Lower leg skin (tissue), 4 donors: ENCODE data around the gene EPHB4. TPM values are rescaled to one million over a fixed set of nuclear protein-coding genes. Genes with fewer than 3 reads are reported as not detected.

Source experiments
- DNase-seq, 2 donors: peaks; one replicate each; pipeline ENCODE4 v3.0.0-alpha.2; 2019; ENCODE audit warnings: low spot score in 2 of 2
- H3K4me3 ChIP-seq: fragments of 200-600 bp; sonication (generic); 2 replicates; pipeline ENCODE4 v1.5.1; 2017; ENCODE audit warnings: mild to moderate bottlenecking, low read depth; ENCODE audit not compliant: poor library complexity, severe bottlenecking
- POLR2A ChIP-seq, 2 donors: fragments of 450-650 bp; IDR thresholded peaks; one replicate each; pipeline ENCODE4 v1.6.1; 2016 to 2017; ENCODE audit warnings: antibody characterized with exemption in 2 of 2, mild to moderate bottlenecking in 1 of 2, moderate library complexity in 1 of 2
- WGBS, 2 donors: methylation state at CpG; one replicate each; pipeline ENCODE4 v1.1.5; 2018; 5-methylcytosine and 5-hydroxymethylcytosine counted together
- intact Hi-C: fragments of 100-400 bp; cut with DNase I; formaldehyde crosslinking; loops from one replicate; pipeline ENCODE4 v1.15.0; 2023; ENCODE audit warnings: low total_unique reads
- total RNA-seq, 4 donors: library from RNA; depleted of rRNA; stranded (reverse); fragments of >200 nt; gene quantifications; one replicate each; pipeline ENCODE4 v1.1.0, GENCODE V29; 2016
- TF ChIP-seq, protein P1 (sequence below), 3 donors: fragments of 450-650 bp; IDR thresholded peaks; one replicate each; pipeline ENCODE4 v1.5.1; 2016; ENCODE audit warnings: antibody characterized with exemption in 3 of 3, mild to moderate bottlenecking in 3 of 3, moderate library complexity in 2 of 3

Gene EPHB4
- total RNA-seq, 4 donors from 2014 or later = 51.1 to 72.2 (median 60.9) TPM

DNA sequence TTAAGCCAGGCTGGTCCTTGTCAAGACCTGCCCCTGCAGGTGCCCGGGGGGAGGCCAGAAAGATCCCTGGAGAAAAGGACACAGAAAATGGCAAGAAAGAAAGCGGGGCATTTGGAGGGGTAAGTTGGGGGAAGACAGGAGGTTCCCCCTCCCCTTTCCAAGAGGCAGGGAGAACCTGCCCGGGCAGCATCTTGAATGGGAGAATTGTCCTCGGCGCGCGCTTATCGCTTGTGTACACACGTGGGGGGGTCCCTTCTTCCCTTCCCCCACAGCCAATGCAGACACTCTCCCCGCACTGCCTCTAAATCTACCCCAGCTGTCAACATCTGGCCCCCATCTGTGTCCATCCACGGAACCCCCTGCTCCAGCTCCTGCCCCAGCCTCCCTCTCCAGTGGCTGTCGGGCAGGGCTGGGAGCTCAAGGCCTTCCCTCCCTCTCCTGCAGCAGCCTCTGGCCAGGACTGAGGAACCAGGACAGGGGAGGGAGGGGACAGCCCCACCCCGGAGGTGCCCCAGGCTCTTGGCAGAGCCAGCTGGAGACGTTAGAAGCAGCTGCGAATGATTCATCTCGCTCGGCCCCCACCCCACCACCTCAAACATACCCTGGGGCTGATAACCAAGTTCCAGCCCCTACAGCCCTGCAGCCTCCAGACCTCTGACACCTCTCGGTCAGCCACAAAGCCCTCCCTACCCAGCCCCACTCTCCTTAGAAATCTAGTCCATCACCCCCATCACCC lies 25.3 kb downstream of the EPHB4 start:
- intact Hi-C loops = loop anchor here (5.0 kb wide), 1 partner anchor 50 kb away; the partner anchor contains the start of gene SLC12A9
- 30 to 31% methylated on average over 18 of the region's 18 CpGs for WGBS, 2 donors
- no peak overlapping the region for H3K4me3 ChIP-seq
- TF ChIP-seq POLR2A (IDR thresholded peaks at IDR 0.05) = no peak
- TF ChIP-seq, protein P1, sequence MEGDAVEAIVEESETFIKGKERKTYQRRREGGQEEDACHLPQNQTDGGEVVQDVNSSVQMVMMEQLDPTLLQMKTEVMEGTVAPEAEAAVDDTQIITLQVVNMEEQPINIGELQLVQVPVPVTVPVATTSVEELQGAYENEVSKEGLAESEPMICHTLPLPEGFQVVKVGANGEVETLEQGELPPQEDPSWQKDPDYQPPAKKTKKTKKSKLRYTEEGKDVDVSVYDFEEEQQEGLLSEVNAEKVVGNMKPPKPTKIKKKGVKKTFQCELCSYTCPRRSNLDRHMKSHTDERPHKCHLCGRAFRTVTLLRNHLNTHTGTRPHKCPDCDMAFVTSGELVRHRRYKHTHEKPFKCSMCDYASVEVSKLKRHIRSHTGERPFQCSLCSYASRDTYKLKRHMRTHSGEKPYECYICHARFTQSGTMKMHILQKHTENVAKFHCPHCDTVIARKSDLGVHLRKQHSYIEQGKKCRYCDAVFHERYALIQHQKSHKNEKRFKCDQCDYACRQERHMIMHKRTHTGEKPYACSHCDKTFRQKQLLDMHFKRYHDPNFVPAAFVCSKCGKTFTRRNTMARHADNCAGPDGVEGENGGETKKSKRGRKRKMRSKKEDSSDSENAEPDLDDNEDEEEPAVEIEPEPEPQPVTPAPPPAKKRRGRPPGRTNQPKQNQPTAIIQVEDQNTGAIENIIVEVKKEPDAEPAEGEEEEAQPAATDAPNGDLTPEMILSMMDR (IDR thresholded peaks at IDR 0.05) = no peak
- peak; percentile 49 to 91 for DNase-seq

DNA sequence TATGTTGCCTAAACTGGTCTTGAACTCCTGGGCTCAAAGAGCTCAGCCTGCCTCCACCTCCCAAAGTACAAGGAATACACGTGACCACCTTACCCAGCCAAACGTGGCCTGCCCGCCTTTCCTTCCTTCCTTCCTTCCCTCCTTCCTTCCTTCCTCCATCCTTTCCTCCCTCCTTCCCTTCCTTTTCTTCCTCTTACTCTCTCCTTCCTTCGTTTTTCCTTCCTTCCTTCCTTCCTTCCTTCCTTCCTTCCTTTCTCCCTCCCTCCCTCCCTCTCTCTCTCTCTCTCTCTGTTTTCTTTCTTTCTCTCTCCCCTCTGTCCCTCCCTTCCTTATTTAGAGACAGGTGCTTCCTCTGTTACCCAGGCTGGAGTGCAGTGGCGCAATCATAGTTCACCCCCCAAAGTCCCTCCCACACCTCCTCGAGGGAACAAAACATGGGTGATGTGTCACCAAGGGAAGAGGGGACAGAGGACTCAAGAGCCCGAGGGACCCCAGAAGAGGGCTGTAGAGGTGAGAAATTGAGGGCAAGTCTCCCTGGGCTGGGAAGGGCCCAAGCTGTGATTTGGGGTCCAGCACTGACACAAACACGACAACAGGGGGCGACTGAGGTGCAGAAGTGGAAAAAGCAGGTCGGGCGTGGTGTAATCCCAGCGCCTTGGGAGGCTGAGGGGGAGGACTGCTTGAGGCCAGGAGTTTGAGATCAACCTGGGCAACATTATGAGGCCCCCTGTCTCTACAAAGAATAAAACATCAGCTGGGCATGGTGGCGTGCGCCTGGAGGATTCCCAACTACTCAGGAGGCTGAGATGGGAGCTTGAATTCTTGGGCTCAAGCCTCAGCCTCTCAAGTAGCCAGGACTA lies 28.1 kb downstream of the EPHB4 start:
- intact Hi-C loops = no loop called here
- no peak overlapping the region for H3K4me3 ChIP-seq
- TF ChIP-seq, protein P1 (IDR thresholded peaks at IDR 0.05) = no peak
- TF ChIP-seq POLR2A (IDR thresholded peaks at IDR 0.05) = no peak
- WGBS, 2 donors = 8 to 21% methylated on average over 14 of the region's 14 CpGs
- DNase-seq = peak; percentile 43 to 91

DNA sequence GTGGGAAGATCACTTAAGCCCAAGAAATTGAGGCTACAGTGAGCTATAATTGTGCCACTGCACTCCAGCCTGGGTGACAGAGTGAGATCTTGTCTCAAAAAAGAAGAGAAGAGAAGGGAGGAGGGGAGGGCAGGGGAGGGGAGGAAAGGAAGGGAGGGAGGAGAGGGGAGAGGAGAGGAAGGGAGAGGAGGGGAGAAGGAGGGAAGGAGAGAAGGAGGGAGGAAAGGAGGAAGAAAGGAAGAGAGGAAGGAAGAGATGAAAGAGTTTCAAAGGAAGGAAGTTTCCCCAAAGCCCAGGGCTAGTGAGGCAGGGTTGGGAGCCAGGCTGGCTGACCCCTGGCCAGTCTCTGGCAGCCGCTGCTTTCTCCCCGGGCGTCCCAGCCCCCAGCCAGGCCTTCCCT lies 32.6 kb downstream of the EPHB4 start:
- WGBS, 2 donors = 39 to 56% methylated on average over 3 of the region's 3 CpGs
- no peak overlapping the region for H3K4me3 ChIP-seq
- no peak for DNase-seq
- intact Hi-C loops = no loop called here
- TF ChIP-seq POLR2A (IDR thresholded peaks at IDR 0.05) = no peak
- TF ChIP-seq, protein P1 (IDR thresholded peaks at IDR 0.05) = no peak

DNA sequence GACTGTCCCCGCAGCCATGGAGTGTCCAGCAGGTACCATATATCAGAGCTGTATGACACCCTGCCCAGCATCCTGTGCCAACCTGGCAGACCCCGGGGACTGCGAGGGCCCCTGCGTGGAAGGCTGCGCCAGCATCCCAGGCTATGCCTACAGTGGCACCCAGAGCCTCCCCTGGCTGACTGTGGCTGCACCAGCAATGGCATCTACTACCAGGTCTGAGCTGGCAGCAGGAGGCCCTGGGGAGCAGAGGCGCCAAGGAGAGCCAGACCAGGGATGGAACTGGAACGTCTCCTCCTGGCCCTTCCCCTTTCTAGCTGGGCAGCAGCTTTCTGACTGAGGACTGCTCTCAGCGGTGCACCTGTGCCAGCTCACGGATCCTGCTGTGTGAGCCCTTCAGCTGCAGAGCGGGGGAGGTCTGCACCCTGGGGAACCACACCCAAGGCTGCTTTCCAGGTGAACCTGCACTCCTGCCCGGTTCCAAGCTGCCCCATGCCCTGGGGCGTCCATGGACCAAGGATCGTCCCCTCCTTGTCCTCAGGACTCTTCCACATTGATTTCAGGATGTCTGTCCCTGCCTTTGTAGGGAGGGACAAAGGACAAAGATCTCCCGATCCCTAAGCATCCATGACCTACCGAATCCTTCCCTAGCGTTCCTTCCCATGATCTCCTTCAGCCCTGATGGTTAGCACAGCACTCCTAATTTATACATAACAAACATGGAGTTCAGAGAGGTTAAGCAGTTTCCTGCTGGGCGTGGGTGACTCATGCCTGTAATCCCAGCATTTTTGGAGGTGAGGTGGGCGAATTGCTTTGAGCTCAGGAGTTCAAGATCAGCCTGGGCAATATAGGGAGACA lies 33.3 kb downstream of the EPHB4 start:
- TF ChIP-seq, protein P1 (IDR thresholded peaks at IDR 0.05) = no peak
- TF ChIP-seq POLR2A (IDR thresholded peaks at IDR 0.05) = no peak
- H3K4me3 ChIP-seq = no peak overlapping the region
- WGBS, 2 donors = 51 to 57% methylated on average over 18 of the region's 18 CpGs
- intact Hi-C loops = no loop called here
- no peak for DNase-seq

DNA sequence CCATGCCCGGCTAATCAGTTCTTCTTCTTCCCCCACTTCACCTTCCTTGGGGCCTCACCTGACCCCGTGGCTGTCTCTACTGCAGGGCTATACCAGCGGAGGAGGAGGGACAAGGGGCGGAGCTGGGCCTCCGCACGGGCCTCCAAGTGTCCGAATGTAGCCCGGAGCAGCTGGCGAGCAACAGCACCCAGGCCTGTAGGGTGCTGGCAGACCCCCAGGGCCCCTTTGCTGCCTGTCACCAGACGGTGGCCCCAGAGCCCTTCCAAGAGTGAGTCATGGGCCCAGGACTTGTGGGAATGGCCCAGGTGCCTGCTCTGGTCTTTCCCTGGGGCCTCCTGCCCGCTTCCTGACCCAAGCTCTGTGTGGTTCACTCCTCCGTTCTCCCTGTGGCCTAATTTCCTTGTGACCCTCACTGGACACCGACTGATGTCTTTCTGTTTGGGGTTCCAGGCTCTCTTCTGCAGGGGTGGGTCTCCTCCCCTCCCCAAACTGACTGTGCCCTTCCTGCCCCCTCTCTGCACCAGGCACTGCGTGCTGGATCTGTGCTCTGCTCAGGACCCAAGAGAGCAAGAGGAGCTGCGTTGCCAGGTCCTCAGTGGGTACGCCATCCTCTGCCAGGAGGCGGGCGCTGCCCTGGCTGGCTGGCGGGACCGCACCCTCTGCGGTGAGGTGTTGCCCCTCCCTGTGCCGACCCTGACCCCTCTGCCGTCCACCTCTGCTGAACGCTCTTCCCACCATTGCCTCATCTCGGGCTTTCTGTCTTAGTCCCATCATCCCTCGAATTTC lies 35.2 kb downstream of the EPHB4 start:
- intact Hi-C loops = no loop called here
- TF ChIP-seq POLR2A (IDR thresholded peaks at IDR 0.05) = no peak
- TF ChIP-seq, protein P1 (IDR thresholded peaks at IDR 0.05) = no peak
- WGBS, 2 donors = 86 to 88% methylated on average over 23 to 26 of the region's 26 CpGs
- no peak overlapping the region for H3K4me3 ChIP-seq
- DNase-seq = no peak
